ENCODE data around the gene SCN2A.

Gene SCN2A

DNA sequence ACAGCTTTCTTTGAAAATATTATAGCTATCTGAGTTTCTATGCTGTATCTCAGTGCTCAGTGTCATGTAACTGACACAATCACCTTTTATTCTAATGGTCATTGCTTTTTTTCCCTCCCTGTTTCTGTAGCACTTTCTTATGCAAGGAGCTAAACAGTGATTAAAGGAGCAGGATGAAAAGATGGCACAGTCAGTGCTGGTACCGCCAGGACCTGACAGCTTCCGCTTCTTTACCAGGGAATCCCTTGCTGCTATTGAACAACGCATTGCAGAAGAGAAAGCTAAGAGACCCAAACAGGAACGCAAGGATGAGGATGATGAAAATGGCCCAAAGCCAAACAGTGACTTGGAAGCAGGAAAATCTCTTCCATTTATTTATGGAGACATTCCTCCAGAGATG, 56.4 kb downstream of the SCN2A start:
- Histone ChIP-seq H3K9me3 (ENCODE audit: severe bottlenecking) (no peaks in the 10 kb centered on the region), H3K27me3 (ENCODE audit: insufficient read depth, low read depth, severe bottlenecking) (no peaks in the 10 kb centered on the region), H3K36me3 (no peaks in the 10 kb centered on the region), H3K27ac (no peak overlapping the region), H3K4me3 (ENCODE audit: low read depth, low read length) (no peak overlapping the region)
- TF ChIP-seq, protein P1, sequence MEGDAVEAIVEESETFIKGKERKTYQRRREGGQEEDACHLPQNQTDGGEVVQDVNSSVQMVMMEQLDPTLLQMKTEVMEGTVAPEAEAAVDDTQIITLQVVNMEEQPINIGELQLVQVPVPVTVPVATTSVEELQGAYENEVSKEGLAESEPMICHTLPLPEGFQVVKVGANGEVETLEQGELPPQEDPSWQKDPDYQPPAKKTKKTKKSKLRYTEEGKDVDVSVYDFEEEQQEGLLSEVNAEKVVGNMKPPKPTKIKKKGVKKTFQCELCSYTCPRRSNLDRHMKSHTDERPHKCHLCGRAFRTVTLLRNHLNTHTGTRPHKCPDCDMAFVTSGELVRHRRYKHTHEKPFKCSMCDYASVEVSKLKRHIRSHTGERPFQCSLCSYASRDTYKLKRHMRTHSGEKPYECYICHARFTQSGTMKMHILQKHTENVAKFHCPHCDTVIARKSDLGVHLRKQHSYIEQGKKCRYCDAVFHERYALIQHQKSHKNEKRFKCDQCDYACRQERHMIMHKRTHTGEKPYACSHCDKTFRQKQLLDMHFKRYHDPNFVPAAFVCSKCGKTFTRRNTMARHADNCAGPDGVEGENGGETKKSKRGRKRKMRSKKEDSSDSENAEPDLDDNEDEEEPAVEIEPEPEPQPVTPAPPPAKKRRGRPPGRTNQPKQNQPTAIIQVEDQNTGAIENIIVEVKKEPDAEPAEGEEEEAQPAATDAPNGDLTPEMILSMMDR (IDR thresholded peaks at IDR 0.05; ENCODE audit: low read depth, low read length), result no peak
- no peak for DNase-seq

DNA sequence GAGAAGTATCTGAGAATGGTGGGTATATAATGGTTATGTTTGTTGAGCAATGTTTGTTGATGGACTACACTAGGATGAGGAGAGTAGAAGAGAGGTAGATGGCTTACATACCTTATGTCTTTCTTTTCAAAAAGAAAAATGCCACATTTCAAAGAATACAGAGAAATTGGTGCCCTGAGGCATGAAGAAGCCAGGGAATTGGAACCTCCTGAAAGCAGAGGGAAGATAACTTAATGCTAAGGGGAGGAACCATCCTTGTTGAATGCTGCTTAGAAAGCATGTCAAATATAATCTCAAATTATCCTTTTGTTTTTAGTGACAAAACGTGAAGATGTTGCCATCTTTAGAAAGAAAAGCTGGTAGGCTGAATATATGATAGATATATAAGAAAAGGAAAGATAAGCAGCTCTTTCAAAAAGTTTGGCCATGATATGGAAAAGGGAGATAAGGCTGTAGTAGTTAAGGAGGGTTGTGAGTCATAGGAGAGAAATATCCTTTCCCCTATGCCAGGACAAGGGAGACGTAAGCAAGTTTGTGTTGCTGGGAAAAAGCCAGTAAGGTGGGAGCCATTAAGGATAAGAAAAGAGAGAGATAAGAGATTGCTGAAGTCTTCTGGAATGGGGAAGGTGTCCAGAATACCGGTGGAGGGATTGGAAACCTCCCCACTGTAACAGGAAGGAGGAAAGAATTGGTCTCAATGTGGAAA, 66.3 kb downstream of the SCN2A start:
- no peaks in the 10 kb centered on the region for H3K27me3 ChIP-seq (ENCODE audit: insufficient read depth, low read depth, severe bottlenecking)
- TF ChIP-seq, protein P1 (IDR thresholded peaks at IDR 0.05; ENCODE audit: low read depth, low read length), result no peak
- no peak for DNase-seq
- no peak overlapping the region for H3K4me3 ChIP-seq (ENCODE audit: low read depth, low read length)
- no peaks in the 10 kb centered on the region for H3K9me3 ChIP-seq (ENCODE audit: severe bottlenecking)
- H3K27ac ChIP-seq, result no peak overlapping the region
- no peaks in the 10 kb centered on the region for H3K36me3 ChIP-seq

DNA sequence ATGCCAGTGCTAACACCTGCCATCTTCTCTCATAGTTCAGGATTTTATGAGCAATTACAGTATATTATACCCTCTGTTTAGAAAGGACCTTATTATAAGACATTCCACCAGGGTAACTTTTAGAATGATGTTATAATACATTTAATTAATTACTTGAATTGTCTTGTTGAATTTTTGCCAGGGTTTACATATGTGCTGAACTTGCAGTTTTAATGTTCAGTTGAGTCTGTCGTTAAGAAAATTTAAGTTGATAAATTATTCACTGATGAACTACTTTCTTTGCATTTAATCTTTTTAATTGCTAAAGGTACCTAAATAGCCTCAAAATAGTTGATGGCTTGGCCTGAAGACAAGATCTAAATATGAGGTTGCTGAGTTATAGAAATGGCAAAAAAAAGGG, 68.1 kb downstream of the SCN2A start:
- Histone ChIP-seq H3K36me3 (no peaks in the 10 kb centered on the region), H3K27me3 (ENCODE audit: insufficient read depth, low read depth, severe bottlenecking) (no peaks in the 10 kb centered on the region), H3K4me3 (ENCODE audit: low read depth, low read length) (no peak overlapping the region), H3K27ac (no peak overlapping the region), H3K9me3 (ENCODE audit: severe bottlenecking) (no peaks in the 10 kb centered on the region)
- TF ChIP-seq, protein P1 (IDR thresholded peaks at IDR 0.05; ENCODE audit: low read depth, low read length), result no peak
- no peak for DNase-seq

DNA sequence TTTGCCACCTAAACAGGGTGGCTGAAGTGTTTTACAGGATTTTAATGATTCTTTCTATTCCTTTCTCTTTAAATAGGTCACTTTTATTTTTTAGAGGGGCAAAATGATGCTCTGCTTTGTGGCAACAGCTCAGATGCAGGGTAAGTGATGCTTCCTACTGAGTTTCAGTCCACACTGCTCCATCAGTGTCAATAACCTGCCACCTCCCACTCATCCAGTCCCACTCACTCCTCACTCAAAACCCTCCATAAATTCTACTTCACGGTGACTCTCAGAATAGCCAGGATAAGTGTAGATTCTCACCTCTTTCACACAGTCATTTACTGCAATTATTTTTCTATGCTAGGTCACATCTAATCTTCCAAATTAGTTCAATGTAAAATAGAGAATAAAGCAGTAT, 72.7 kb downstream of the SCN2A start:
- H3K27ac ChIP-seq, result no peak overlapping the region
- no peak for DNase-seq
- H3K9me3 ChIP-seq (ENCODE audit: severe bottlenecking), result no peaks in the 10 kb centered on the region
- no peak overlapping the region for H3K4me3 ChIP-seq (ENCODE audit: low read depth, low read length)
- H3K36me3 ChIP-seq, result no peaks in the 10 kb centered on the region
- TF ChIP-seq, protein P1 (IDR thresholded peaks at IDR 0.05; ENCODE audit: low read depth, low read length), result no peak
- H3K27me3 ChIP-seq (ENCODE audit: insufficient read depth, low read depth, severe bottlenecking), result no peaks in the 10 kb centered on the region

DNA sequence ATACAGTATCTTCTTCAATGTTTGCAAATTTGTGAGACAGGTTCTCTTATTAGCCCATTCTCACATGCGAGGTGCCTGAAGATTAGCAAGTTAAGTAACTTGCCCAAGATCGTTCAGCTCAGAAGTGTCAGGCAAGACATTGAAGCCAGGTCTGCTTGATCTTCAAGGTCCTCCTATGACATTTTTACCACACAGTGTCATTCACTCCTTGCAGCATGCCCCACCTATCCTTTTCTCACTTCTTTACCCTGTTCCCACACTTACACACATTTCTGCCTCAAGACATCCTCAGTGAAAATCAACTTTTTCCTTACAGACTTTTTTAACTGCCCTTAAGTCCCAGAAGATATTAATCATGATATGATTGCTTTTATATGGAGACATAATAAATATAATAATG, 73.8 kb downstream of the SCN2A start:
- Histone ChIP-seq H3K27ac (no peak overlapping the region), H3K4me3 (ENCODE audit: low read depth, low read length) (no peak overlapping the region), H3K9me3 (ENCODE audit: severe bottlenecking) (no peaks in the 10 kb centered on the region), H3K36me3 (no peaks in the 10 kb centered on the region), H3K27me3 (ENCODE audit: insufficient read depth, low read depth, severe bottlenecking) (no peaks in the 10 kb centered on the region)
- no peak for DNase-seq
- TF ChIP-seq, protein P1 (IDR thresholded peaks at IDR 0.05; ENCODE audit: low read depth, low read length), result no peak

DNA sequence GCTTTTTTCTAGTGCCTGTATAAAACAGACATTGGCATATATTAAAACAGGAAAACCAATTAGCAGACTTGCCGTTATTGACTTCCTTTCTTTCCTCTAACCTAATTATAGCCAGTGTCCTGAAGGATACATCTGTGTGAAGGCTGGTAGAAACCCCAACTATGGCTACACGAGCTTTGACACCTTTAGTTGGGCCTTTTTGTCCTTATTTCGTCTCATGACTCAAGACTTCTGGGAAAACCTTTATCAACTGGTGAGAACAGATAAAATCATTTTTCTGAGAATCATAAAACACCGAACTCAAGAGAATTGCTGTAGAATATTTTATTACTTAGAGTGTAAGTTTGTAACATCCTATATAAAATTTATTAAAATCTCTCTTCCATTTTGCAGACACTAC, 74.3 kb downstream of the SCN2A start:
- no peak overlapping the region for H3K4me3 ChIP-seq (ENCODE audit: low read depth, low read length)
- no peak for DNase-seq
- H3K27ac ChIP-seq, result no peak overlapping the region
- H3K36me3 ChIP-seq, result no peaks in the 10 kb centered on the region
- no peaks in the 10 kb centered on the region for H3K27me3 ChIP-seq (ENCODE audit: insufficient read depth, low read depth, severe bottlenecking)
- TF ChIP-seq, protein P1 (IDR thresholded peaks at IDR 0.05; ENCODE audit: low read depth, low read length), result no peak
- H3K9me3 ChIP-seq (ENCODE audit: severe bottlenecking), result no peaks in the 10 kb centered on the region

Data from WERI-Rb-1 (cell line).